MV-4-11 (cell line): ENCODE results near the gene TKTL1.
"Not testable (repeated sequence)": the region's sequence is repeated elsewhere in the genome, so short reads cannot be mapped to it uniquely, and the experiment has no call there.

Experiments used
- DNase-seq: peaks from one replicate; lab custom pipeline; 2025; lab: John Stamatoyannopoulos, UW

TKTL1 gene, protein sequence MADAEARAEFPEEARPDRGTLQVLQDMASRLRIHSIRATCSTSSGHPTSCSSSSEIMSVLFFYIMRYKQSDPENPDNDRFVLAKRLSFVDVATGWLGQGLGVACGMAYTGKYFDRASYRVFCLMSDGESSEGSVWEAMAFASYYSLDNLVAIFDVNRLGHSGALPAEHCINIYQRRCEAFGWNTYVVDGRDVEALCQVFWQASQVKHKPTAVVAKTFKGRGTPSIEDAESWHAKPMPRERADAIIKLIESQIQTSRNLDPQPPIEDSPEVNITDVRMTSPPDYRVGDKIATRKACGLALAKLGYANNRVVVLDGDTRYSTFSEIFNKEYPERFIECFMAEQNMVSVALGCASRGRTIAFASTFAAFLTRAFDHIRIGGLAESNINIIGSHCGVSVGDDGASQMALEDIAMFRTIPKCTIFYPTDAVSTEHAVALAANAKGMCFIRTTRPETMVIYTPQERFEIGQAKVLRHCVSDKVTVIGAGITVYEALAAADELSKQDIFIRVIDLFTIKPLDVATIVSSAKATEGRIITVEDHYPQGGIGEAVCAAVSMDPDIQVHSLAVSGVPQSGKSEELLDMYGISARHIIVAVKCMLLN

DNA sequence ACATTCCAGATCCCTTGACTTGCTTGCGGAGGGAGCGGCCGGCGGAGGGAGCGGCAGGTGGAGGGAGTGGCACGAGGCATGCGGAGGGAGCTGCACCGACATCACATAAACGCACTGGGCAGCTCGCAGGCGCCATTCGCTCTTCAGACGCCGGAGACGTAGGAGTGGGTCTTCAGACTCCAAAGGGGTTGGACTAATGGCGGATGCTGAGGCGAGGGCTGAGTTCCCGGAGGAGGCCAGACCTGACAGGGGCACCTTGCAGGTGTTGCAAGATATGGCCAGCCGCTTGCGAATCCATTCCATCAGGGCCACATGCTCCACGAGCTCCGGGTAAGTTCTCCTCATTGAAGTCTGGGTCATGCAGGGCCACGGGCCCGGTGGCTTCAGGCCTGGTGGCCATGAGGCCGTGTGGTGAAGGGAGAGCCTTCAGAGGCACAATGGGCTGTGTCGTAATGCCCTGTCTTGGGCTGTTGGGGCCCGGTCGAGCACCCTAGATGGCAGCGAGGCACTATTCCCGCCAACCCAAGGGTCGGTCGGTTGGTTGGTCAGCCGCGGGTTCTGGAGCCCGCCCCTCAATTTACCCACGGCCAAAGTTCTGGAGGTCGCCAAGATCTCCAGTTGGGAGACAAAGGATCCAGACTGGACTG lies at the start of gene TKTL1:
TKTL1 (plus strand) TSS at position 132 of the 647 bp plus-strand sequence; CDS start at position 197, 65 bp downstream.
- DNase-seq, result no peak

DNA sequence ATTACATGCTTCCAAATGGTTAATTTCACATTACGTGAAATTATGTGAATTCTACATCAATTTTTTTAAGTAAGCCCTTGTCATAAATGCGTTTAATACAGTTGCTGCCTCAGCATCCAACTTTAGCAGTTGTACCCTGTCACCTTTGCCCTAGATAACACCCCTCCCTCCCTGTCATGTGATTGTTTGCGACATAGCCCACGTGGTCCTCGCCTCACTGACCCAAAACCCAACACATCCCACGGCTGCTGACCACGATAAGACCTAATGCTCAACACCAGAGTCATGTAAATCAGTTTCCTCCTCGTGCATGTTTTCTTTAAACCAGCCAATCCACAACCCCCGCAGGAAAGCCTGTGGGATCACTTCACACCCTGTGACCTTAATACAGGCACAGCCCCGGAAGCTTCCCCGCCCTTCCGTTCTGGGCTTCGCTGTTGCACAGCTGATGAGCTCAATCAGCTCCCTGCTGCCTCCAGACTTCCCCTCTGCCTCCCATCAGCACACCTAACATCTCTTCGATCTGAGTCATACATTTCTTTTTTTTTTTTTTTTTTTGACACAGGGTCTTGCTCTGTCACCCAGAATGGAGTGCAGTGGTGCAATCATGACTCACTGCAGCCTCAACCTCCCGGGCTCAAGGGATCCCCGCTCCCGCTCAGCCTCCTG lies 48.1 kb upstream of the TKTL1 start:
- not testable (repeated sequence) for DNase-seq

DNA sequence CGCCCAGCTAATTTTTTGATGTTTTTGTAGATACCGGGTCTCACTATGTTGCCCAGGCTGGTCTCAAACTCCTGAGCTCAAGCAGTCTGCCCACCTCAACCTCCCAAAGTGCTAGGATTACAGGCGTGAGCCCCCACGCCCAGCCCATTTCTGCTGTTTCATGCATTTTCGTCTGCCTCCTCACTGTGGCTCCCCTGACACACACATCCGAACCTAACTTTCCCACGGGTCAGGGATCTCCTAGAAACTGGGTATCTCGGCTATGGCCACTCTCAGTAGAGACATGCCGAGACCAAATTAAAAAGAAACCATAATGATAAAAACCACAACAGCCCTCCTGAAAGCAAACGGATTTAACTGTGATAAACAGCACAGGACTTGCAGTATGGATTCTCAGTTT lies 47.5 kb upstream of the TKTL1 start:
- DNase-seq, result not testable (repeated sequence)

DNA sequence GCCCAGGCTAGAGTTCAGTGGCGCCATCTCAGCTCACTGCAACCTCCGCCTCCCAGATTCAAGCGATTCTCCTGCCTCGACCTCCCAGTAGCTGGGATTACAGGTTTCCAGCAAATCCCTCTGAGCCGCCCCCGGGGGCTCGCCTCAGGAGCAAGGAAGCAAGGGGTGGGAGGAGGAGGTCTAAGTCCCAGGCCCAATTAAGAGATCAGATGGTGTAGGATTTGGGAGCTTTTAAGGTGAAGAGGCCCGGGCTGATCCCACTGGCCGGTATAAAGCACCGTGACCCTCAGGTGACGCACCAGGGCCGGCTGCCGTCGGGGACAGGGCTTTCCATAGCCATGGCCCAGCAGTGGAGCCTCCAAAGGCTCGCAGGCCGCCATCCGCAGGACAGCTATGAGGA lies 38.3 kb upstream of the TKTL1 start, which contains the start of gene OPN1MW3:
OPN1MW3 (plus strand) TSS at position 301 of the 400 bp plus-strand sequence; CDS start at position 339, 38 bp downstream.
- not testable (repeated sequence) for DNase-seq

DNA sequence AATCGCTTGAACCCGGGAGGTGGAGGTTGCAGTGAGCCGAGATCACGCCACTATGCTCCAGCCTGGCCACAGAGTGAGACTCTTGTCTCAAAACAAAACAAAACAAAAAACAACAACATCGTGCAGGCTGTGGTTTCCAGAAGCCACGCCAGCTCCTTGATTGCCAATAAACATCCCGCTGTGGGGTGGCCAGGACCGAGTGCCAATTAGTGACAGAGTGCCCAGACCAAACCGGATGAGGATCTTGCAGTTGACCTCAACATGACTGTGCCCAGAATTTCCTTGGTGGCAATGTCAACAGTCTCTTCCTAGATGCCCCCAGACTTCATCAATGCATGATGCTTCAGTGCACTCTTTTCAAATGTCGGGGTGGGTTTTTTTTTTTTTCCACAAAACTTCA lies 36.9 kb upstream of the TKTL1 start:
- not testable (repeated sequence) for DNase-seq

DNA sequence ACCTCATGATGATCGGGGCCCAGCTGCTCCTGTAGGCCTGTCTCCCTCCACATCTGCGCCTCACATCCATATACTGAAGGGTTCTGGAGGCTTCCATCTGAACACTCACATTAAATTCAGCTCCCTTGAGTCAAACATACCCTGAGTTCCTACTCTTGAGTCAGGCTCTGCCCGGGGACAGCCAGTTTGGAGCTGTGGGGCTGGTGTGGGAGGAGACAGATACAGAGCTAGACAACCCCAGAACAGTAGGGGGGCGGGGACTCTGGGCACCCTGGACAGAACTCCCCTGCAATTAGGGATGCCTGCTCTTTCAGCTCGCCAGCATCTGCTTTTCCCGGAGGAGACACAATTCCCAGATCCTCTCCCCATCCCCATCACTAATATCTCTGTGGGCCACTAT lies 32.5 kb upstream of the TKTL1 start:
- not testable (repeated sequence) for DNase-seq

DNA sequence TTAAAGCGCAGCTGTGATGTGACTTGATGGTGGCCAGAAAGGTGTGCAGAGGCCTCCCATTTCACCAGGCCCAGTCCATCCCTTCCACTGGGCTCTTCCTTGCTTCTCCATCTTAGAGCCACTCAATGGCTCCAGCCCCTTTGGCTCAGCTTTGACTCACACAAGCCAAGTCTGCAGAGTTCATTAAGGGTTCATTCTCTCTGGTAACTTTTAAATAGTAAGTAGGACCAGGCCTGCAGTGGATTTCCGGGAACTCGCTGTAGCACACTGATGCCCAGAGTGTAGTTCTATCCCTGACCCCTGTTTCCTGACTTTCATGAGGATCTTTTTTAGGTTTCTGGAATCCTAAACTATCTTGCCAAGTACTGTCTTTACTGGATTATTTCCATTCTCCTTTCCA lies 26.4 kb upstream of the TKTL1 start:
- DNase-seq, result not testable (repeated sequence)

DNA sequence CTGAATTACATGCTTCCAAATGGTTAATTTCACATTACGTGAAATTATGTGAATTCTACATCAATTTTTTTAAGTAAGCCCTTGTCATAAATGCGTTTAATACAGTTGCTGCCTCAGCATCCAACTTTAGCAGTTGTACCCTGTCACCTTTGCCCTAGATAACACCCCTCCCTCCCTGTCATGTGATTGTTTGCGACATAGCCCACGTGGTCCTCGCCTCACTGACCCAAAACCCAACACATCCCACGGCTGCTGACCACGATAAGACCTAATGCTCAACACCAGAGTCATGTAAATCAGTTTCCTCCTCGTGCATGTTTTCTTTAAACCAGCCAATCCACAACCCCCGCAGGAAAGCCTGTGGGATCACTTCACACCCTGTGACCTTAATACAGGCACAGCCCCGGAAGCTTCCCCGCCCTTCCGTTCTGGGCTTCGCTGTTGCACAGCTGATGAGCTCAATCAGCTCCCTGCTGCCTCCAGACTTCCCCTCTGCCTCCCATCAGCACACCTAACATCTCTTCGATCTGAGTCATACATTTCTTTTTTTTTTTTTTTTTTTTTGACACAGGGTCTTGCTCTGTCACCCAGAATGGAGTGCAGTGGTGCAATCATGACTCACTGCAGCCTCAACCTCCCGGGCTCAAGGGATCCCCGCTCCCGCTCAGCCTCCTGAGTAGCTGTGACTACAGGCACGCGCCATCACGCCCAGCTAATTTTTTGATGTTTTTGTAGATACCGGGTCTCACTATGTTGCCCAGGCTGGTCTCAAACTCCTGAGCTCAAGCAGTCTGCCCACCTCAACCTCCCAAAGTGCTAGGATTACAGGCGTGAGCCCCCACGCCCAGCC lies 10.9 kb upstream of the TKTL1 start:
- not testable (repeated sequence) for DNase-seq

DNA sequence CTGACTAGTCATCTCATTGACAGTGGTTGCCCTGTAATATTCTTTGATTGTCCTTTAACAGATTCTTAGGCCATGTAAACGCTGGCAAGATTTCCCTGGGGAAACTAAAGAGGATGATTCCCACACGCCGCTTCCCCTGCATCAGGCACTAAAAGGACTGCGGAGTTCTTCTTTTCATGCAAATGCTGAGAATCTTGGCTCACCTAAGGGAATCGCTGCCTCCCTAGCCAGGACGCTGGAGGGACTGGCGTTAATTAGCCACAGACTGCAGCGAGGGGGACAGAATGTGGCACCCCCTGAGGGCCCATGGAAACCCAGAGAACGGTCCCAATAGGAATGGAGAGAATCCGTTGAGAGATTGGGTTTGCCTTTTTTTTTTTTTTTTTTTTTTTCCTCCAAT lies 9.2 kb upstream of the TKTL1 start:
- not testable (repeated sequence) for DNase-seq

DNA sequence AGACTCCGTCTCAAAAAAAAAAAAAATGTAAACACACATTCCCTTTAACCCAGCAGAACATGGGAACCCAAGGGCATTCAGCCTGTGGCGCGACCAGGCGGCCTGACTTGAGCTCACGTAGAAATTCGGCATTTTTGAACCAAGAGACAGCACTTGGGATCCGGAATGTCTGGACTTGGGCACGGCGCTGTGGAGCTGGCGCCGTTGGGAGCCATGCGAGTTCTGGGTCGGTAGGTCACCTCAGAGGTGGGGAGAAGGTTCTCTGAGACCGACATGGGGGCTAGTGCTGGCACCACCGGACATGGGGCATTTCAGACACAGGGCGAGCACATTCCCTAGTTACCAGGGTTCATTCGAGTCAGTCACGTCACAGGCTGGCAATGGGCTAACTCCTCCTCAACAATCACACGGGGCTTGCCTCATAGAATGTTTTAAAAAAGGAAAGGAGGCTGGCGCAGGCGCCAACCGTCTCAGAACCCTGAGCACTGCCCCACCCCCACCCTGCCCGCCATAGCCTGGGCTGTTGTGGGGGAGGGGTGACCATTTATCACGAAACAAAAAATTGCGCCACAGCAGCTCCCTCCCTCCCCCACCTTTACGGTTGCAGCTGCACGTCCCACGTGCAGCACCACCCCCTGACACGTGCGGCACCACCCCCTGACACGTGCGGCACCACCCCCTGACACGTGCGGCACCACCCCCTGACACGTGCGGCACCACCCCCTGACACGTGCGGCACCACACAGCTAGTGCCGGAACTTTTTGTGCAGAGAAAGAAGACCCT lies 612 bp upstream of the TKTL1 start, which contains the start of gene TEX28:
TEX28 (minus strand) TSS at position 334 of the 784 bp plus-strand sequence. CDS start 3,007 bp downstream, outside the sequence.
- peak; percentile 77 for DNase-seq

DNA sequence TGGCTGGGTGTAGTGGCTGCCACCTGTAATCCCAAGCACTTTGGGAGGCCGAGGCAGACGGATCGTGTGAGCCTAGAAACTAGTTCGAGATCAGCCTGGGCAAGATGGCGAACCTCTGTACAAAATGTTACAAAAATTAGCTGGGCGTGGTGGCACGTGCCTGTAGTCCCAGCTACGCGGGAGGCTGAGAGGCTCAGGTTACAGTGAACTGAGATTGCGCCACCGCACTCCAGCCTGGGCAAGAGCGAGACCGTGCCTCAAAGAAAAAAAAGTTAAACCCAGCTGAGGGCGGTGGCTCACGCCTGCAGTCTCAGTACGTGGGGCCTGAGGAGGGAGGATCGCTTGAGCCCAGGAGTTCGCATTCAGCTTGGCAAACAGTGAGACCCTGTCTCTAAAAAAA lies 1.1 kb downstream of the TKTL1 start:
- DNase-seq, result no peak

DNA sequence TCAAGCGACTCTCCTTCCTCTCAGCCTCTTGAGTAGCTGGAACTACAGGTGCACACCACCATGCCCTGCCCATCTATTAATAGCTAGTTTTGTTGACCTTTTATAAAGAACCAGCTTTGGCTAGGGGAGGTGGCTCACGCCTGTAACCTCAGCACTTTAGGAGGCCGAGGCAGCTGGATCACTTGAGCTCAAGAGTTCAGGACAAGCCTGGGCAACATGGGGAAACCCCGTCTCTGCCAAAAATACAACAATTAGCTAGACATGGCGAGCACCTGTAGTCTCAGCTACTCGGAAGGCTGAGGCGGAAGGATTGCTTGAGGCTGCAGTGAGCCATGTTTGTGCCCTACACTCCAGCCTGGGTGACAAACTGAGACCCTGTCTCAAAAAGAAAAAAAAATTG lies 2.7 kb downstream of the TKTL1 start:
- DNase-seq, result no peak

DNA sequence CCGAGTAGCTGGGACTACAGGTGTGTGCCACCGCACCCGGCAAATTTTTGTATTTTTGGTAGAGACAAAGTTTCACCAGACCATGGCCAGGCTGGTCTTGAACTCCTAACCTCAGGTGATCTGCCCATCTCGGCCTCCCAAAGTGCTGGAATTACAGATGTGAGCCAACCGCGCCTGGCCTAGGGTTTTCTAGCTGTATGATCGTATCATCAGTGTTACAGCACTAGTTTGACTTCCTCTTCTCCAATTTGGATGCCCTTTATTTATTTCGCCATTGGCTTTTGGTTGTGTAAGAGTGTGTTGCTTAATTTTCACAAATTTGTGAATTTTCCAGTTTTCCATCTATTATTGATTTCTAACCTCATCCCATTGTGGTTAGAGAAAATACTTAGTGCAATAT lies 5.2 kb downstream of the TKTL1 start:
- peak; percentile 79 for DNase-seq

DNA sequence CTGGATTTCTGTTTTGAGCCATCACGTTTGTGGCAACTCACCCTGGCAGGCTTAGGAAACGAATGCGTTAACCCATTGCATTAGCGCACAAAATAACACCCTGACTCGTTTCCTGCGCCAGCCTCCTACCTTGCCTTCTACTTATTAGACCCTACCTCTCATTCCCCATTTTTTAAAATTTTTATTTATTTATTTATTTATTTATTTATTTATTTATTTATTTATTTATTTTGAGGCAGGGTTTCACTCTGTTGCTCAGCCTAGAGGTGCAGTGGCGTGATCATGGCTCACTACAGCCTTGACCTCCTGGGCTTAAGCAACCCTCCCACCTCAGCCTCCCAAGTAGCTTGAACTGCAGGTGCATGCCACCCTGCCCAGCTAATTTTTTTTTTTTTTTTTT lies 7.4 kb downstream of the TKTL1 start:
- DNase-seq, result not testable (repeated sequence)

DNA sequence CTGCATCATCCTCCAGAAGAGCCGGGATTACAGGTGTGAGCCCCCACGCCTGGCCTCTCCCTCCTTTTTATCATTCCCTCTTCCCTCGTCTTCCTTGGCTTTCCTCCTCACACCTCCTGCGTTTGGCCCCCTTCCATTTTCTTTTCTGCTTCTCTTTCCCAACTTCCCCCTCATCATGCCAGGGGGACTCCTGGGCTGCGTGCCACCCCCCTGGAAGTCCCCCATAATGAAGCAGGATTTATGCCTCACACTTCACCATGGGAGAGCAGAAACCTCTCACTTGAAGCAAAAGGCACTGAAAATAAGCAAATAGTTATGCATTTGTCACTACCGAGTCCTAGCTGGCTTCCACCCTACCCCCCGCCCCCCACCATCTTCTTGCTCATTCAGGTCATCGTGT lies 7.9 kb downstream of the TKTL1 start:
- DNase-seq, result no peak

DNA sequence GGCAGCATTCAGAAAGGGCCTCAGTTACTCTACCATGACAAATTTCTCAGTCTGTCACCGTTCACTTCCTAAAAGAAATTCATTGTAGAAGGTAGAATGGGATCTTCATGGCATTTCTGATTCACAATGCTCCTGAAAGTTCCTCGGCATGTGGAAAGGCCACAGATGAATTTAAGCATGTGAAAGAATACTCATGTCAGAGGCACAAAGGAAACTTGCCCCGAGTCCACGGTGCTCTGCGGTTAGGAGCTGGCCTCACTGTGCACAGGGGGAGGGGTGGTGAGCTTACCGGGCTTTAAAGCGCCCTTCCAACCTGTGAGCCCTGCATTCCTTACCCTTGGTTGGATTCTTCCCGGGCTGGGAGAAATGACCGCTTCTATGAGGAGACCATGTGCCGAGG lies 9.3 kb downstream of the TKTL1 start:
- no peak for DNase-seq

DNA sequence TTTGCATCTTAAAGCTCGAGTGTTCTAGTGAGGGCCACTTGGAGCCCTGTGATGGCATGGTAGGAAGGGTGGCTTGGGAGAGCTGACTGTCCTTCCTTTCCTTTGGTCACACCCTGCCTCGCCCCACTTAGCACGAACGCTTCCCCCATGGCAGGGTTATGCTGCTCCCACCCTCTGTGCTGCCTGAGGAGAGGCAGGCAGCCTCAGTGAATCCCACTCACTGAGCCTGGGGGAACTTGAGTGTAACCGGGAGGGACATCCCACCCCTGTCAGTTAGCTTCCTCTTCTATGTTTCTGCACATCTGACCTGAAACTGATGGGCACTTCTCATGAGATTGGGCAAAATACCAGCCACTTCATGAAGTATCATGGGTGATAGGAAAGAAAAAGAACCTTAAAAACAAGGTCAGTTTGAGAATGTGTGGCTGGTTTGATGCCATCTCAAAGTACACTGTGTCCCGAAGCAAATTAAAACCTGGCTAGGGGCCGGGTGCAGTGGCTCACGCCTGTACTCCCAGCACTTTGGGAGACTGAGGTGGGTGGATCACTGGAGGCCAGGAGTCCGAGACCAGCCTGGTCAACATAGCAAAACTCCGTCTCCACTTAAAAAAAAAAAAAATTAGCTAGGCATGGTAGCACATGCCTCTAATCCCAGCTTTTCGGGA lies 10.1 kb downstream of the TKTL1 start:
- DNase-seq, result peak; percentile 33

DNA sequence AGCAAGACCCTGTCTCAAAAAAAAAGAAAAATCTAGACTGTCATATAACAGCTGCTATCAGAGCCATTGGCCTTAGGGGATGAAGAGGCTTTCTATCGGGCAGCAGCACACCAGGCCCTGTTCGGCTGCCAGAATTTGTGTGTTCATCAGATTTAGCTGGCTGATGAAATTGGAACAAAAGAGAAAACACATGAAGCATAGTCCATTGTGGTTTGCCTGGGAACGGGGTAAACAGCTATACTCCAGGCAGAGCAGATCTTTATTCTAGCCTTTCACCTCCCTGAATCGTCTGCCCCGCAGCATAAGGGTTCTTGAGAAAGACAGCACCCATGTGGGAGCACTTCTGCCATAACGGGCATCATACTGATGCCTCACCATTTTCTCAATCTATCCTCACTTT lies 11.6 kb downstream of the TKTL1 start:
- DNase-seq, result no peak

DNA sequence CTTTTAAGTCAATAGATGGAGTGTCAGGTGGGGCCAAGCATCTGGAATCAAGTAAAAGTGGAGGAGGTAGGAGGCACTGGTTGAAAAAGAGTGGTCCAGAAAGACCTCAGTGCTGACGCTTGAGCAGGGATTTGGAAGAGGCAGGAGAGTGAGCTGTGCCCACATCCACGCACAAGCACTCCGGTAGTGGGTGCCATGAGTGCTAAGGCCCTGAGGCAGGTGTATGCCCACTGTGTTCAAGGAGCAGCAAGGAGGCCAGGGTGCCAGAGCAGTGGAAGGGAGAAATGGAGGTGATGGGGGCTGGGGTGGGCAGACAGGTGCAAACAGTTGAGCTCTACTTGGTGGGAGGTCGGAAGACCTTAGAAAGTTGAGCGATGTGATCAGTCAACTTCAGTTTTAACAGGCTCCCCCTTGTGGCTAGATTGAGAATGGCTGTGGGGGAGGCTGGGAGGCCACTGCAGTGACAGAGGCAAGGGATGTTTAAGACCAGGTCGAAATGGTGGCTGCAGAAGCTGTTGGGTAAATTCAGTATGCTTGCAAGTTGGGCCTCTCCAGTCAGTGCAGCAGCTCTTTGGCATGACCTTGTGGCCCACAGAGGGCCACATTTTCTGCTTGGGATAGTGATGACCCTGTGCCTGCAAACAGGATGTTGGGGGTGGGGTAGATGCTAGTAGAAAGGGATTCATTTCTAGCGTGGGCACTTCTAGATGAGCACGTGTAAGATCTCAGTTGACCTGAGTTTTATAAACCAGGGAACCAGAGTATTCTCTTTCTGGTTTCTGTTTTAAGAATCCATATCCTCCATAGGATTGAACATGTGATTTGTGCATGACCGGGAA lies 12.7 kb downstream of the TKTL1 start:
- peak; percentile 13 for DNase-seq
